HCT116 (cell line): Measurements from ENCODE around the gene PRKACA. TPM values are rescaled to one million over a fixed set of nuclear protein-coding genes. Genes with fewer than 3 reads are reported as not detected.

Experiments used
- ATAC-seq: fragments of 200-7000 bp; cut with Tn5 transposase; 2 replicates; pipeline ENCODE4 v1.9.1; 2020; ENCODE audit warnings: mild to moderate bottlenecking, moderate library complexity
- BruUV-seq: library from RNA; stranded (reverse); fragments of 400-500 nt; replicated peaks from 2 replicates; lab custom pipeline; 2021; lab: Mats Ljungman, UMichigan
- CTCF ChIA-PET: fragments of 300-600 bp; sonication (Branson Sonifier 250); formaldehyde crosslinking; loops from one replicate; lab custom pipeline; 2021; ENCODE audit warnings: antibody characterized with exemption; lab: Charles Lee
- POLR2A ChIA-PET: fragments of 300-600, 350-600 bp; sonication (Branson Sonifier 250); formaldehyde crosslinking; loops from one replicate; lab custom pipeline; 2021; ENCODE audit warnings: antibody characterized with exemption; lab: Charles Lee
- RAD21 ChIA-PET, 2 experiments: fragments of 300-600 bp; sonication (Branson Sonifier 250); formaldehyde crosslinking; loops; one replicate each; lab custom pipeline; 2023; ENCODE audit warnings: low total read pairs in 2 of 2; ENCODE audit not compliant: uncharacterized antibody in 2 of 2, unreplicated experiment in 2 of 2, low non-redundant PET in 1 of 2; lab: Charles Lee
- DNase-seq: peaks from one replicate; pipeline ENCODE4 v3.0.0-alpha.2; 2010; ENCODE audit warnings: low read depth, low spot score
- H2AFZ ChIP-seq: fragments of 200-600 bp; shearing (Covaris generic), sonication (generic); 2 replicates; pipeline ENCODE4 v1.6.1; 2017; ENCODE audit warnings: low read depth, mixed run types, mixed read lengths, antibody characterized with exemption, low read length; ENCODE audit not compliant: poor library complexity, severe bottlenecking
- H3K27ac ChIP-seq: 2 replicates; pipeline ENCODE4 v1.5.1; 2012; ENCODE audit warnings: low read depth, low read length
- H3K27me3 ChIP-seq: fragments of 200-600 bp; sonication (generic); 2 replicates; pipeline ENCODE4 v1.6.1; 2016; ENCODE audit warnings: mixed run types, low read length, mixed read lengths; ENCODE audit not compliant: insufficient read depth
- H3K36me3 ChIP-seq, 2 experiments: fragments of 200-500 bp in 1 of 2; fragments of 200-600 bp in 1 of 2; sonication (Bioruptor generic) in 1 of 2; sonication (generic) in 1 of 2; 2 replicates each; pipeline versions ENCODE4 v1.5.1 to v1.6.1; 2014 to 2016; ENCODE audit warnings: low read length in 2 of 2, inconsistent platforms in 1 of 2, mixed read lengths in 1 of 2, mixed run types in 1 of 2; ENCODE audit not compliant: insufficient read depth in 2 of 2, control insufficient read depth in 1 of 2
- H3K4me1 ChIP-seq, 2 experiments: fragments of 200-600 bp in 1 of 2; sonication (generic) in 1 of 2; 2 replicates each; pipeline versions ENCODE4 v1.5.1 to v1.6.1; 2012 to 2017; ENCODE audit warnings: low read length in 2 of 2, inconsistent platforms in 1 of 2, mild to moderate bottlenecking in 1 of 2, mixed read lengths in 1 of 2, mixed run types in 1 of 2, moderate library complexity in 1 of 2; ENCODE audit not compliant: insufficient read depth in 2 of 2, control insufficient read depth in 1 of 2
- H3K4me2 ChIP-seq: fragments of 200-600 bp; sonication (generic); 2 replicates; pipeline ENCODE4 v1.6.1; 2017; ENCODE audit warnings: mixed run types, low read length, mixed read lengths
- H3K4me3 ChIP-seq, 2 experiments: fragments of 200-600 bp in 1 of 2; sonication (generic) in 1 of 2; replicated peaks in 1 of 2; 2 replicates each; pipeline ENCODE4 v1.5.1; 2011 to 2016; ENCODE audit warnings: low read length in 2 of 2, control low read depth in 1 of 2, low read depth in 1 of 2, mild to moderate bottlenecking in 1 of 2, mixed read lengths in 1 of 2, mixed run types in 1 of 2
- H3K79me2 ChIP-seq: fragments of 200-600 bp; sonication (generic); 2 replicates; pipeline ENCODE4 v1.6.1; 2017; ENCODE audit warnings: mild to moderate bottlenecking, mixed run types, low read length, moderate library complexity, mixed read lengths; ENCODE audit not compliant: insufficient read depth
- H3K9ac ChIP-seq: fragments of 200-600 bp; sonication (generic); 2 replicates; pipeline ENCODE4 v1.6.1; 2016; ENCODE audit warnings: low read length, mixed read lengths
- H3K9me2 ChIP-seq: fragments of 200-600 bp; sonication (generic), shearing (Covaris generic); 2 replicates; pipeline ENCODE4 v1.6.1; 2017; ENCODE audit warnings: mixed run types, mild to moderate bottlenecking, moderate library complexity; ENCODE audit not compliant: insufficient read depth
- H3K9me3 ChIP-seq, 2 experiments: fragments of 200-500 bp in 1 of 2; fragments of 200-600 bp in 1 of 2; sonication (Bioruptor generic) in 1 of 2; sonication (generic) in 1 of 2; 2 replicates each; pipeline ENCODE4 v1.6.1; 2014 to 2017; ENCODE audit warnings: low read length in 2 of 2, mixed read lengths in 2 of 2, inconsistent platforms in 1 of 2, low read depth in 1 of 2, mild to moderate bottlenecking in 1 of 2, mixed run types in 1 of 2, moderate library complexity in 1 of 2; ENCODE audit not compliant: control insufficient read depth in 1 of 2, insufficient read depth in 1 of 2
- H4K20me1 ChIP-seq: fragments of 200-600 bp; sonication (generic), shearing (Covaris generic); 2 replicates; pipeline ENCODE4 v1.6.1; 2017; ENCODE audit warnings: mixed run types, mild to moderate bottlenecking, moderate library complexity; ENCODE audit not compliant: insufficient read depth
- ATF3 ChIP-seq: IDR thresholded peaks from 2 replicates; pipeline ENCODE4 v1.6.1; 2012
- CBX3 ChIP-seq: IDR thresholded peaks from 2 replicates; pipeline ENCODE4 v1.6.1; 2012; ENCODE audit warnings: low read depth
- EZH2phosphoT487 ChIP-seq: fragments of 200-600 bp; IDR thresholded peaks from 2 replicates; pipeline ENCODE4 v1.6.1; 2018; ENCODE audit warnings: antibody characterized with exemption, borderline replicate concordance
- FOSL1 ChIP-seq: IDR thresholded peaks from 2 replicates; pipeline ENCODE4 v1.6.1; 2012; ENCODE audit warnings: low read depth
- JUND ChIP-seq: IDR thresholded peaks from 2 replicates; pipeline ENCODE4 v1.6.1; 2012
- POLR2A ChIP-seq: IDR thresholded peaks from 2 replicates; pipeline ENCODE4 v1.7.0; 2011; ENCODE audit warnings: borderline replicate concordance; ENCODE audit not compliant: insufficient read depth, insufficient read length; ENCODE audit errors: extremely low read depth
- SIN3A ChIP-seq: IDR thresholded peaks from 2 replicates; pipeline ENCODE4 v1.6.1; 2012; ENCODE audit warnings: low read depth
- SP1 ChIP-seq: IDR thresholded peaks from 2 replicates; pipeline ENCODE4 v1.6.1; 2012; ENCODE audit warnings: low read depth
- intact Hi-C: fragments of 100-400 bp; cut with micrococcal nuclease; formaldehyde crosslinking; loops from 2 replicates; pipeline ENCODE4 v1.10.0; 2022
- total RNA-seq: library from RNA; stranded (reverse); gene quantifications from one replicate; pipeline ENCODE4 v1.2.1, GENCODE V29; 2021; ENCODE audit not compliant: unreplicated experiment
- TF ChIP-seq, protein P1 (sequence below): IDR thresholded peaks from 2 replicates; pipeline ENCODE4 v1.6.1; 2012

The PRKACA gene
- total RNA-seq, 1 experiment from 2014 or later, result 95.7 TPM

GRCh38 chr19:14149509-14149994 is 32.0 kb upstream of the PRKACA start:
- intact Hi-C loops, result no loop called here
- Histone ChIP-seq H4K20me1 (no peaks in the 10 kb centered on the region), H2AFZ (no peak overlapping the region), H3K4me1 (peaks cover 5 to 15% of the 10 kb centered on the region in 2 experiments; a peak in 3 of 4 replicates), H3K9me3 (no peaks in the 10 kb centered on the region), H3K4me3 (no peak overlapping the region), H3K36me3 (peaks cover 13 to 19% of the 10 kb centered on the region in 2 experiments), H3K27ac (no peak overlapping the region), H3K4me2 (no peak overlapping the region), H3K9me2 (no peaks in the 10 kb centered on the region), H3K79me2 (no peaks in the 10 kb centered on the region), H3K27me3 (no peaks in the 10 kb centered on the region), H3K9ac (no peak overlapping the region)
- ChIA-PET CTCF (interaction anchor here (1.9 kb wide), 1 partner anchor 199 kb away, joined by 9 read pairs; no protein-coding TSS in a partner anchor), RAD21 (no interaction called here), POLR2A (interaction anchor here (0.8 kb wide), 1 partner anchor 13 kb away, joined by 4 read pairs; the partner anchor contains the start of gene ASF1B)
- TSS peak; percentile 27 for BruUV-seq
- TF ChIP-seq EZH2phosphoT487 (no peak), JUND (no peak), POLR2A (no peak), CBX3 (no peak), SP1 (no peak), FOSL1 (no peak), ATF3 (no peak), SIN3A (no peak)
- TF ChIP-seq, protein P1, sequence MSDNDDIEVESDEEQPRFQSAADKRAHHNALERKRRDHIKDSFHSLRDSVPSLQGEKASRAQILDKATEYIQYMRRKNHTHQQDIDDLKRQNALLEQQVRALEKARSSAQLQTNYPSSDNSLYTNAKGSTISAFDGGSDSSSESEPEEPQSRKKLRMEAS, result no peak
- no peak for ATAC-seq
- DNase-seq, result no peak
